GM21447 (cell line): ENCODE measurements around the gene EHMT1.

Experiments used
- ATAC-seq: cut with Tn5 transposase; IDR thresholded peaks from one replicate; pipeline ENCODE4 v1.9.1; 2021; ENCODE audit not compliant: unreplicated experiment

Gene EHMT1

GRCh38 chr9:137733429-137733828 lies 114.6 kb downstream of the EHMT1 start:
- ATAC-seq, result no peak

DNA sequence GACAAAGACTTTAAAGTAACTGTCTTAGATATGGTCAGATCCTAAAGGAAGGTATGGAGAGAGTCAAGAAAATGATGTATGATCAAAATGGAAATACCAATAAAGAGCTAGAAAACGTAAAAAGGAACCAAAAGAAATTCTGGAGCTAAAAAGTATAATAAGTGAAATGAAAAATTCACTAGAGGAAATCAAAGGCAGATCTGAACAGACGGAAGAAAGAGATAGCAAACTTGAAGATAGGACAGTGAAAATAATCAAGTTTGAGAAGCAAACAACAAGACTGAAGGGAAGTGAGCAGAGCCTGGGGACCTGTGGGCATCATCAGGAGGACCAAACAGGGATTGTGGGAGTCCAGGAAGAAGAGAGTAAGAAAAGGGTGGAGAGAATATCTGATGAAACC lies 115.4 kb downstream of the EHMT1 start:
- no peak for ATAC-seq

DNA sequence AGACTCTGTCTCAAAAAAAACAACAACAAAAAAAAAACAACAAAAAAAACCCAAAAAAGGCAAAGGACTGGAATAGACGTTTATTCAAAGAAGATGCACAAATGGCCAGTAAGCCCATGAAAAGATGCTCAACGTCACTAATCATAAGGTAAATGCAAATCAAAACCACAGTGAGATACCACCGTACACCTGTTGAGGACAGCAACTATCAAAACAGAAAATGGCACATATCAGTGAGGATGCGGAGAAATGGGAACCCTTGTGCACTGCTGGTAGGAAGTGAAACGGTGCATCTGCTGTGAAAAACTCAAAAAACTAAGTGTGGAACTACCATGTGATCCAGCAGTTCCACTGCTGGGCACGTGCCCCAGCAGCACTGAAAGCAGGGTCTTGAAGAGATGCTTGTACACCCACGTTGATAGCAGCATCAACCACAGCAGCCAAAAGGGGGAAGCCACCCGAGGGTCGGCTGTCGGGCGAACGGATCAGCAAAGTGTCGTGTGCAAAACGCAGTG lies 119.4 kb downstream of the EHMT1 start:
- ATAC-seq, result peak; percentile 92

DNA sequence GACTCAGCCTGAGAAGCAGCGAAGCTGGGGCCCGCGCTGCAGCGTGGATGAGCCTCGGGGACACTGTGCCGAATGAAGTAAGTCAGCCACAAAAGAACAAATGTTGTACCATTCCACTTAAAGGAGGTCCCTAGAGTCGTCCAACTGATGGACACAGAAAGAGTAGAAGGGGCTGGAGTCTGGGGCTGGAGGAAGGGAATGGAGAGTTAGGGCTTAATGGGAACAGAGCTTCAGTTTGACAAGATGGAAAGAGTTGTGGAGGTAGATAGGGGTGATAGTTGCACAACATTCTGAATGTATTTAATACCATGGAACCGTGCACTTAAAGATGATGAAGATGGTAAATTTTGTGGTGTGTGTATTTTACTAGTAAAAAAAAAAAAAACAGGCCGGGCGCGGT lies 119.9 kb downstream of the EHMT1 start:
- no peak for ATAC-seq

DNA sequence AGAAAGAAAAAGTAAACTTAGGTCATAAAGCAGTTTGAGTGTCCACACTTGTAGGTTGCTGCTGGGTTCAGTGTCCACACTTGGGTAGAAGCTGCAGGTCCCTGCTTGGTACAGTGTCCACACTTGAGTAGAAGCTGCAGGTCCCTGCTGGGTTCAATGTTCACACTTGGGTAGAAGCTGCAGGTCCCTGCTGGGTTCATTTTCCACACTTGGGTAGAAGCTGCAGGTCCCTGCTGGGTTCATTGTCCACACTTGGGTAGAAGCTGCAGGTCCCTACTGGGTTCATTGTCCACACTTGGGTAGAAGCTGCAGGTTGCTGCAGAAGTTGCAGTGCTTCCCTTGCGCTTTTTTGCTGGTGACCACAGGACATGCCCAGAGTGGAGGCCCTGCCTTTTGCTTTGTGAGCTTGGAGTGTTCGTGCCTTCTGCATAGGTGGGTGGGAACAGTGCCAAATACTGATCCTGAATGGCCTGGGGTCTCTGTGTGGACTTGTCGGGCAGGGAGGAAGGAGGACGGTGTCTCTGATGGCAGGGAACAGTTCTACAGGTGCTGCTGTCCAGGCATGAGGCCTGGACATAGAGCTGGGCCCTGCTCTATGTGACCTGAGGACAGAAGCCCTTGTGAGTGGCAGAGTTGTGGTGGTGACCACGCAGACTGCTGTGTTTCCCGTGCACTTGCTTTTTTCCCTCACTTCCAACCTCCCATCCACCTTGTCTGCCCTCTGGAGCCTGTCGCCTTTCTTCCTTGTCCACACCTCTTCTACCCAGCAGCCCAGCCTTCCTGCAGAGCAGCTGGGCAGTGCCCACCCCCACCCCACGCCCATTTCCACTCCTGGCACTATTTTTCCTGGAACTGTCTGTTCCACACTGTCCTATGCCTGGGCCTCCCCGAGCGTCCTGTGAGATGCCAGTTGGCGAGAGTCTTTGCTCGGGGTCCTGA lies 120.8 kb downstream of the EHMT1 start:
- ATAC-seq, result no peak

DNA sequence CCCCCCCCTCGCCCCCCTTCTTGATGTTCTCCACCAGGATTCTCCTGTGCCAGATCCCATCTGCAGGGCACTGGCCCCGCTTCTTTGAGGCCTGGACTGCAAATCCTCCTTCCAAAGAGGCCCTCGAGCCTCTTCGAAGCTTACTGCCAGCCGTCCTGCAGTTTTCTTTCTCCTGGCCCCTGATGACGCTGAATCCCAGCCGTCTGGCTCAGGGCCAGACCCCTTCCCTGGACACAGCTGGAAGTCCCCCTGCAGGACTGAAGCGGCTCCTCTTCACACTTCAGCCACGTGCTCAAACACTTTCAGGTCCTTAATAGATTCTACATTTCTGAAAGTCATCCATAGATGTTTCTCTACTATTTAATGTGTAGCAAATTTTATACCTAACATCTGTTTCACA lies 121.5 kb downstream of the EHMT1 start:
- no peak for ATAC-seq

GRCh38 chr9:137741330-137741729 lies 122.5 kb downstream of the EHMT1 start:
- ATAC-seq, result no peak

DNA sequence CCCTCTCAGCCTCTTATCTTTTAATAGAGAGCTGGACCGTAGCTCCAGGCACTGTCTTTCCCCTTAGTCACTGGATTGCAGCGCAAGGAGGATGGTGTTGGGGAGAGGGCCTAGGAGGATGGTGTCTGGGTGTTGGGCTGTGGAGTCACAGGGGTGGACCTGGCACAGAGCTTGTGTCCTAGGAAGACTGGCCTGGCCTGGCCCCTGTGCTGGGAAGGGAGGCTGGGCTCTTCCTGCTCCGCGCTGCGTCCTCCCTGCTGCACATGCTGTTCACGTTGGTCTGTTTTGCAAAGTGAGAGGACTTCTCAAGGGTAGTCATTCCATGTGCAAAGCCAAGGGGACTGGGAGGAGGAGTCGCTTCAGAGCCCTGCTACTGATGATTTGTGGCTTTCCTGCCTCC lies 123.9 kb downstream of the EHMT1 start:
- no peak for ATAC-seq

GRCh38 chr9:137743695-137744094 lies 124.9 kb downstream of the EHMT1 start:
- no peak for ATAC-seq

GRCh38 chr9:137744632-137745183 lies 125.9 kb downstream of the EHMT1 start:
- peak; percentile 47 for ATAC-seq

GRCh38 chr9:137745541-137745991 lies 126.8 kb downstream of the EHMT1 start:
- ATAC-seq, result peak; percentile 64

GRCh38 chr9:137748311-137748710 lies 129.5 kb downstream of the EHMT1 start:
- ATAC-seq, result no peak

- ATAC-seq, result no peak
Measured at GRCh38 chr9:137748741-137749140, 129.9 kb downstream of the EHMT1 start.

- ATAC-seq, result no peak
Measured at GRCh38 chr9:137749511-137749910, 130.7 kb downstream of the EHMT1 start.

DNA sequence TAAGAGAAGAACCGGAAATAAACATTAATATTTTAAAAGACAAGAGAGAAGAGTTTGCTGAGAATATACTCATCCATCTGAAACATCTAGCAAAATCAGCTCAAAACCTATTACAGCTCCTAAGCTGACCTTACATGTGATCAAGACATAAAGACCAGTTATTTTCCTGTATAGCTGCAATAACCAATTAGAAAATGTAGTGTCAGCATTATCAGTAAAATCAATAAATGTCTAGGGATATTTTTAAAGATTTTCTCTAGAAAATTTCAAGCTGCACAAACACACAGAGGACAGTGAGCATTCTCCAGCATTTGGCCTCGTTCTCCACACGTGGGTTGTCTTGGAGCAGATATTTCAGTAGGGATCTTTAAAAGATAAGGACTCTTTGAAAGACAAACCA lies 131.2 kb downstream of the EHMT1 start:
- ATAC-seq, result no peak

- no peak for ATAC-seq
Measured at GRCh38 chr9:137750566-137750965, 131.8 kb downstream of the EHMT1 start.

GRCh38 chr9:137751616-137752015 lies 132.8 kb downstream of the EHMT1 start:
- no peak for ATAC-seq

- no peak for ATAC-seq
Measured at GRCh38 chr9:137752426-137752825, 133.6 kb downstream of the EHMT1 start.

- no peak for ATAC-seq
Measured at GRCh38 chr9:137753192-137753765, 134.5 kb downstream of the EHMT1 start.

DNA sequence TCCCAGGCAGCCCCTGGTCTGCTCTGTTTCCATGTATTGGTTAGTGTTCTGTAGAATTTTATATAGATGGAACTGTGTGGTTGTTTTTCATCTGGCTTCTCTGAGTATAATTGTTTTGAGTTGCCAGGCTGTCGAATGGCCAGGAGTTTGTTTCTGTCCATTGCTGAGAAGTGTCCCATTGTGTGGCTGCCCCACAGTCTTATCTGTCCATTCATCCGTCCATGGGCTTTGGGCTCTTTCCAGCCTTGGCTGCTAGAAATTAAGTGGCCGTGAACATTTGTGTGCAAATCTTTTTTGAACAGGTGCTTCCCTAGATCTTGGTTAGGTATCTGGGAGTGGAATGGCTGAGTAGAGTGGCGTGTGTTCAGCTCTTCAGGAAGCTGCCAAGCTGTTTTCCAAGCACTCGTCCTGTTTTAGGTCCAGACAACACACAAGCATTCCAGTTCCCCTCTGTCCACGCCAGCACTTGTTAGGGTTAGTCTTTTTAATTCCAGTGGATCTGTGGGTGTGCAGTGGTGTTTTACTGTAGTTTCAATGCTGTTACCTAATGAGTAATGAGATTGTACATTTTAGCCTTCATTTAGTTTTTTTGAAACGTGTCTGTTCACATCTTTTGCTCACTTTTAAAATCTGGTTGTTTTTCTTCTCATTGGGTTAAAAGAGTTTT lies 136.6 kb downstream of the EHMT1 start:
- no peak for ATAC-seq

DNA sequence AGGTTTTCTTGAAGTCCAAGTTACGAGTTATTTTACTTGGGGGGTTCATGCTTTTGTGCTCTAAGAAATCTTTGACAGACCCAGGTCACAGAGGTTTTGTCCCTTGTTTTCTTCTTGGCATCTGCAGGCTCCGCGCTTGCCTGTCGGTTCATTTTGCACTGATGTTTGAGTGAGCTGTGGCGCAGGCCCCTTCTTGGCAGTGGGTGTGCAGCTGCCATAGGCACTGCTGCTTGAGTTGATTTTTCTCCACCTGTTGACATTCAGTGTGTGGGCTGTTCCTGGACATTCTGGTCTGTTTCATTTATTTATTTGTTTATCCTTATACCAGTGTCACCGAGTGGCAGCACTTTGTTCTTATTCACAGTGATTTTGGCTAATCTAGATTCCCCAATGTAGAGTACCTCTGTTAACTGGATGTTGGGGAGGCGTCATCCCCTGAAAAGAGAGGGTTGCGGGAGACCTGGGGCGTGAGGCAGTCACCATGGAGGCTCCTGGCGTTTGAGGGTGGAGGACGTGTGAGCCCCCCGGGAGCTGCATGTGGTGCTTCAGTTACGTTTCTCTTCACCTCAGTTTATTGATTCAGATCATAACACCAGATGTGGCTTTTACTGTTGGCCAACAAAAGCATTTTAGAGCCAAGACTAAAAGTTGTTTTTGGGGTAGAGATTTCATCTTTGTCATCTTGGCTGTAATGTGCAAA lies 137.4 kb downstream of the EHMT1 start:
- ATAC-seq, result no peak
